HG03565 (cell line): ENCODE results near the gene MLXIPL.
"Not testable (repeated sequence)": the region's sequence is repeated elsewhere in the genome, so short reads cannot be mapped to it uniquely, and the experiment has no call there.

Experiments
- ATAC-seq: cut with Tn5 transposase; IDR thresholded peaks from one replicate; pipeline ENCODE4 v1.9.1; 2021; ENCODE audit warnings: mild to moderate bottlenecking, moderate library complexity; ENCODE audit not compliant: unreplicated experiment

MLXIPL gene

GRCh38 chr7:73645643-73646174, 21.4 kb upstream of the MLXIPL start:
- no peak for ATAC-seq

- ATAC-seq, result no peak
Observed at GRCh38 chr7:73644688-73645286, 20.5 kb upstream of the MLXIPL start.

- ATAC-seq, result no peak
Observed at GRCh38 chr7:73642834-73643233, 18.5 kb upstream of the MLXIPL start.

- ATAC-seq, result no peak
Observed at GRCh38 chr7:73638911-73639310, 14.6 kb upstream of the MLXIPL start.

DNA sequence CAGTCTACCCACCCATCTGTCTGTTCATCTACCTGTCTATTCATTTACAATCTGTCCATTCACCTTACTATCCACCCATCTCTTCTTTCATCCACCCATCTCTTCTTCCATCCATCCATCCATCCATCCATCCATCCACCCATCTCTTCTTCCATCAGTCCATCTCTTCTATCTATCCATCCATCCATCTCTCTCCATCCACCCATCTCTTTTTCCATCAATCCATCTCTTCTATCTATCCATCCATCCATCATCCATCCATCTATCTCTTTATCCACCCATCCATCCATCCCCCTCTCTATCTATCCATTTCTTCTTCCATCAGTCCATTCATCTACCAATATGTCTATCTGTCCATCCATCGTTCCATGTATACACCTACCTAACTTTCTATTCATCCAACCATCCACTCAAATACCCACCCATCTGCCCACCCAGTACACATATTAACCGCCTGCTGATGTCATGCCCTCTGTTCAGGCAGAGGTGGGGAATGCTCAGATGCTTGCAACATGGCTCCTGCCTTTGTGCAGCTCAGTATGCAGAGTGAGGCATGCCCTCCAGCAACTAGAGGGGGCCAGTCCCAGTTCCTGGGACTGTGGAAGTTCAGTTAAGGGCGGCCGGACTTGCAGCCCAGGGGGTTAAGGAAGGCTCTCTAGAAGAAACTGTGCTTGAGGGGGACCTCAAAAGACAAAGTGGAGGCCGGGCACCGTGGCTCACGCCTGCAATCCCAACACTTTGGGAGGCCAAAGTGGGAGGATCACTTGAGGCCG, 11.3 kb upstream of the MLXIPL start:
- no peak for ATAC-seq

- no peak for ATAC-seq
Observed at GRCh38 chr7:73633844-73634243, 9.5 kb upstream of the MLXIPL start.

GRCh38 chr7:73633323-73633722, 9.0 kb upstream of the MLXIPL start:
- no peak for ATAC-seq

DNA sequence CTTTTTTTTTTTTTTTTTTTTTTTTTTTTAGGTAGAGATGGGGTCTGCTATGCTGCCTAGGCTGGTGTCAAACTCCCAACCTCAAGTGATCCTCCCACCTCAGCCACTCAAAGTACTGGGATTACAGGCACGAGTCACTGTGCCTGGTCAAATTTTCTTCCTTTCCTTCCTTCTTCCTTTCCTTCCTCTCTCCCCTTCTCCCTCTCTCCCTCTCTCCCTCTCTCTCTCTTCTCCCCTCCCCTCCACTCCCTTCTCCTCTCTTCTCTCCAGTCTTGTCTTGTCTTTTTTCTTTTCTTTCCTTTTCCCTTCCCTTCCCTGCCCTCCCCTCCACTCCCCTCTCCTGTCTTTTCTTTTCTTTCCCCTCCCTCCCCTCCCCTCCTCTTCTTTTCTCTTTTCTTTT, 7.2 kb upstream of the MLXIPL start:
- ATAC-seq, result no peak

- ATAC-seq, result no peak
Observed at GRCh38 chr7:73628504-73628903, 4.2 kb upstream of the MLXIPL start.

DNA sequence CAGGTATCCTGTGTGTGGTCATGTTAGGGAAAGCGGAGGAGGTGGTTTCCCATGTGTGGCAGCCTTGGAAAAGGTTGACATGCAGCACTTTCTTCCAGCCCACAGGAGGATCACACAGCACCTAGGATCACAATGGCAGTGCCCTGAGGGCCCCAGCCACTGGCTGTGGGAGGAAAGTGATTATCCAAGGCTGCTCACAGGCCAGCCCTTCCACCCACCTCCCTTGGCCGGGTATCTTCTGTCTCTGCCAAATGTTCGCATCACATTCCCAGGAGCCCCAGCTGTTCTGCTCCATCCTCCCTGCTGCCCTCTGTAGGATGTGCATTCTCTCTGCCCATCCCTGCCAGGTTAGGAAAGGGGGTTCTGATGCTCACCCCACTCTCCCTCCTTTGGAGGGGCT, 2.5 kb upstream of the MLXIPL start:
- no peak for ATAC-seq

DNA sequence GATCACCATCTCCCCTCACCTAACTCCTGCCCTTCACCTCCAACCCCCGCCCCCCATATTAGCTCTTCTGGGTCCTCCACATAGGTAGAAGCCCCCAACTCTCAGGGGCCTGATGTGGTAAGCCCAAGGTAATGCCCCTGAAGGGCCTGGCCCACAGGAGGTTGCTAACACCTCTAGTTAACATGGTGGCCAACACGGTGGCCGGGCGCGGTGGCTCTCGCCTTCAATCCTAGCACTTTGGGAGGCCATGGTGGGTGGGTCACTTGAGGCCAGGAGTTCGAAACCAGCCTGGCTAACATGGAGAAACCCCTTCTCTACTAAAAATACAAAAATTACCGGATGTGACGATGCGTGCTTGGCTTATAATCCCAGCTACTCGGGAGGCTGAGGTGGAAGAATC, 954 bp upstream of the MLXIPL start:
- ATAC-seq, result no peak

- ATAC-seq, result no peak
Observed at GRCh38 chr7:73624669-73625001, 313 bp upstream of the MLXIPL start.

DNA sequence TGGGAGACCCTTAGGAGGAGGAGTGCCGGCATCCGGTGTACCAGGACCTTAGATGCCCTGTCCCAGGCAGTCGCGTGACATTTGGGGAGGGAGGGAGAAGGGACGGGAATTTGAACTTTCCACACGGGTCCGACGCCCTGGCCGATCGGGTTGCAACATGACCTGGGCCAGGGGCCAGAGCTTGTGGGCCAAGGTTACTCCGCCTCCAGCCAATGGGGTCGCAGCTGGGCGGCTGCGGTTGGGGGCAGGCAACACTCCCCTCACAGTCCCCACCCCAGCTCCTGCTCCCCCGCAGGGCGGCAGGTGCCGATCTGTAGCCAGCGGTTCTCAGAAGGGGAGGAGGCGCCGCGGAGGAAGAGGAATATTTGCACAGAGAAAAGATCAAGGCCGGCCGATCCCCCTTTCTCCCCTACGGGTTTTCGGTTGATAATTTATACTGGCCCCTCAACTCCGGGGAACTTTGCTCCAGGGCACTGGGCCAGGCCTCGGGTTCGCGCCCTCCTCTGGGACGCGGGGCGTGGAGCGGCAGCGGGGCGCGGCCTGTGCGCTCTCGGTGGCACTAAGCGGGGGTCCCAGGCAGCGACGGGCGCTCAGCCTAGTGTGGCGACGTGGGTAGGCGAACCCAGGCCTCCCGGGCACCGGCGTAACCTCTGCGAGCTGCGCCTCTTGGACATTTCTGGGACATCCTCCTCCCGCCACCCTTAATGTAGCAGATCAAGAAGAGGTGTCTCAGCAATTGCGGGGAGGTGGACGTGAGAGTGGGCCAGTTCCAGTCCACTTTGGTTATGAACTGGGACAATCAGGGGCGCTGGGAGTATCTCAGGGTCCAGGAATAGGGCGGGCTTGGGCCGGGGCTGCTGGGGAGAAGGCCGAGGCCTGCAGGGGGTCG, 1.2 kb downstream of the MLXIPL start:
- ATAC-seq, result no peak

GRCh38 chr7:73622527-73622908, 1.8 kb downstream of the MLXIPL start:
- no peak for ATAC-seq

DNA sequence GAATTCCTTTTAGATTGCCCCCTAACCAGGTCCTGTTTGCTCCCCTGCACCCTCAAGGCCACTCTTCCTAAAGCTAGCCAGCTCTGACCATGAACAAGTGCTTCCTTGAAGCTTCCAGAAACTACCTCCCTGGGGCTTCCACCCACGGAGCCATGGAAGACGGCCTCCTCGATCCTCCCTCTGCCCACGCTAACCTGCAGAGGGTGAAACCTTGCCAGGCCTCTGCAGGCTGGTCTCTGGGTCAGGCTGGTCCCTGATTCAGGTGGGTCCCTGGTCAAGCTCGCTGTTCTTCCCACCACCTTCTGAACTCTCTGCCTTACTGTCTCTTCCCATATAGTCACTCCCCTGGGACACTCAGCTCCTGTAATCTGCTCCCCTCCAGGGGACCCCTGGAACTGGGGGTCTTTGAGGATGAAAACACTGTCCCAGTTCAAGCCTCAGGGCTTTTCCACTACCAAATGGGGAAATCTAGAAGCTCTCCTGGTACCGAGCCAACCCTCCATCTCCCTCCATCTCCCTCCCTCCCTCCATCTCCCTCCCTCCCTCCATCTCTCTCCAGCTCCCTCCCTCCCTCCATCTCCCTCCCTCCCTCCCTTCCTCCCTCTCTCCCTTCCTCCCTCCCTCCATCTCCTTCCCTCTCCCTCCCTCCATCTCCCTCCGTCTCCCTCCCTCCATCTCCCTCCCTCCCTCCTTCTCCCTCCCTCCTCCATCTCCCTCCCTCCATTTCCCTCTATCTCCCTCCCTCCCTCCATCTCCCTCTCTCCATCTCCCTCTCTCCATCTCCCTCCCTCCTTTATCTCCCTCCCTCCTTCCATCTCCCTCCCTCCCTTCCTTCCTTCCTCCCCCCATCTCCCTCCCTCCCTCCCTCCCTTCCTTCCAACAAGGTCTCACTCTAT, 2.9 kb downstream of the MLXIPL start:
- ATAC-seq, result no peak

GRCh38 chr7:73619394-73619793, 4.9 kb downstream of the MLXIPL start:
- ATAC-seq, result not testable (repeated sequence)

GRCh38 chr7:73618538-73618937, 5.8 kb downstream of the MLXIPL start:
- ATAC-seq, result no peak

- not testable (repeated sequence) for ATAC-seq
Observed at GRCh38 chr7:73617520-73617919, 6.8 kb downstream of the MLXIPL start.

DNA sequence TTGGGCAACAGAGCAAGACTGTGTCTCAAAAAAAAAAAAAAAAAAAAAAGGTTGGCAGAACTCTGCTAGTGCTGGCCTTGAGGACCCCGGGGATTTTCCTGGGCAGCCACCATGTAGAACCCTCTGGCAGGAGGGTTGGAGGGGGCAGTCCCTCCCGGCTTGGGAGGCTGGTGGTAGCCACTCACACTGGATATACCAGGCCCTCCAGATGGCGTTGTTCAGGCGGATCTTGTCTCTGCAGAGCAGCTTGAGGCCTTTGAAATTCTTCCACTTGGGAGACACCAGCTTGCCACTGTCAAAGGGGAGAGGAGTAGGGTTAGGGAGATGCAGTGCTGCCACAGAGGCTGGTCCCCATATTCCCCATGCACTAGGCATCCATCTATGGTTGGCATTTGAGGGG, 8.4 kb downstream of the MLXIPL start:
- no peak for ATAC-seq

DNA sequence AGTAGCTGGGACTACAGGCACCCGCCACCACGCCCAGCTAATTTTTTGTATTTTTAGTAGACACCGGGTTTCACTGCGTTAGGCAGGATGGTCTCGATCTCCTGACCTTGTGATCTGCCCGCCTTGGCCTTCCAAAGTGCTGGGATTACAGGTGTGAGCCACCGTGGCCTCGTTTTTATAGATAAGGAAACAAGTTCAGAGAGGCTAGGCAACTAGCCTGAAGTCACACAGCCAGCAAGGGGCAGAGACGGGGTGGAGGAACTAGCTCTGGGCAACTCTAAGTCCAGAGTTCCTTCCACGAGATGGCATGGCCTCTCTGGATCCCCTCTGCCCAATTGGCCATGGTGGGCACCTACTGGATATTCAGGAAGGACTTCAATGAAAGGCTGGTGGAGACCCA, 9.4 kb downstream of the MLXIPL start:
- not testable (repeated sequence) for ATAC-seq
